Body of pancreas (tissue), 4 donors: ENCODE measurements around the gene G6PD.

Experiments
- POLR2A ChIP-seq, 3 donors: fragments of 450-650 bp; IDR thresholded peaks; one replicate each; pipeline ENCODE4 v1.6.1; 2016; ENCODE audit warnings: antibody characterized with exemption in 3 of 3, mild to moderate bottlenecking in 2 of 3
- TF ChIP-seq, protein P1 (sequence below), 7 experiments: fragments of 450-650 bp in 4 of 7; fragments of 200-600 bp in 3 of 7; sonication (generic) in 3 of 7; IDR thresholded peaks; one replicate each; pipeline ENCODE4 v1.5.1; 2016 to 2019; ENCODE audit warnings: antibody characterized with exemption in 7 of 7

DNA sequence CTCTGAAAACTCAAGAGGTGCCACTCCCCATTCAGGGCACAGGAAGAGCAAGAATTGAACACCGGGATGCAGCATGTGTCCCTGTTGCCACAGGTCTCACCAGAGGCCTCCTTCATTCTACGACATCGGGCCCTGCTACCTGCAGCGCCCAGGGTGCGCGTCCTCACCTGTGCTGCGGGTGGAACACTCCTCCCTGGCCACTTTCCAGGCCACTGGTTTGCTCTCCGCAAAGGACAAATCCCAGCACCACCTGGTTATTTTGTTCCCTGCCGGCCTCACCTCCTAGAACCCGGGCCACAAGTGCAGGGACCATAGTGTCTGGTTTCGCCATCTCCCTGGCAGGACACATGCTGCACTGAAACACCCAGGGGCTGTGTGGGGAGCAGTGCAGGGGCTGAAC is 16.4 kb downstream of the G6PD start:
- TF ChIP-seq POLR2A (IDR thresholded peaks at IDR 0.05): no peak
- TF ChIP-seq, protein P1, sequence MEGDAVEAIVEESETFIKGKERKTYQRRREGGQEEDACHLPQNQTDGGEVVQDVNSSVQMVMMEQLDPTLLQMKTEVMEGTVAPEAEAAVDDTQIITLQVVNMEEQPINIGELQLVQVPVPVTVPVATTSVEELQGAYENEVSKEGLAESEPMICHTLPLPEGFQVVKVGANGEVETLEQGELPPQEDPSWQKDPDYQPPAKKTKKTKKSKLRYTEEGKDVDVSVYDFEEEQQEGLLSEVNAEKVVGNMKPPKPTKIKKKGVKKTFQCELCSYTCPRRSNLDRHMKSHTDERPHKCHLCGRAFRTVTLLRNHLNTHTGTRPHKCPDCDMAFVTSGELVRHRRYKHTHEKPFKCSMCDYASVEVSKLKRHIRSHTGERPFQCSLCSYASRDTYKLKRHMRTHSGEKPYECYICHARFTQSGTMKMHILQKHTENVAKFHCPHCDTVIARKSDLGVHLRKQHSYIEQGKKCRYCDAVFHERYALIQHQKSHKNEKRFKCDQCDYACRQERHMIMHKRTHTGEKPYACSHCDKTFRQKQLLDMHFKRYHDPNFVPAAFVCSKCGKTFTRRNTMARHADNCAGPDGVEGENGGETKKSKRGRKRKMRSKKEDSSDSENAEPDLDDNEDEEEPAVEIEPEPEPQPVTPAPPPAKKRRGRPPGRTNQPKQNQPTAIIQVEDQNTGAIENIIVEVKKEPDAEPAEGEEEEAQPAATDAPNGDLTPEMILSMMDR (IDR thresholded peaks at IDR 0.05): no peak
